GM21529 (cell line): ENCODE measurements around the gene KLHL29.
"Not testable (repeated sequence)": the region's sequence is repeated elsewhere in the genome, so short reads cannot be mapped to it uniquely, and the experiment has no call there.

Source experiments
- ATAC-seq: cut with Tn5 transposase; IDR thresholded peaks from one replicate; pipeline ENCODE4 v1.9.1; 2021; ENCODE audit not compliant: unreplicated experiment

KLHL29 gene

DNA sequence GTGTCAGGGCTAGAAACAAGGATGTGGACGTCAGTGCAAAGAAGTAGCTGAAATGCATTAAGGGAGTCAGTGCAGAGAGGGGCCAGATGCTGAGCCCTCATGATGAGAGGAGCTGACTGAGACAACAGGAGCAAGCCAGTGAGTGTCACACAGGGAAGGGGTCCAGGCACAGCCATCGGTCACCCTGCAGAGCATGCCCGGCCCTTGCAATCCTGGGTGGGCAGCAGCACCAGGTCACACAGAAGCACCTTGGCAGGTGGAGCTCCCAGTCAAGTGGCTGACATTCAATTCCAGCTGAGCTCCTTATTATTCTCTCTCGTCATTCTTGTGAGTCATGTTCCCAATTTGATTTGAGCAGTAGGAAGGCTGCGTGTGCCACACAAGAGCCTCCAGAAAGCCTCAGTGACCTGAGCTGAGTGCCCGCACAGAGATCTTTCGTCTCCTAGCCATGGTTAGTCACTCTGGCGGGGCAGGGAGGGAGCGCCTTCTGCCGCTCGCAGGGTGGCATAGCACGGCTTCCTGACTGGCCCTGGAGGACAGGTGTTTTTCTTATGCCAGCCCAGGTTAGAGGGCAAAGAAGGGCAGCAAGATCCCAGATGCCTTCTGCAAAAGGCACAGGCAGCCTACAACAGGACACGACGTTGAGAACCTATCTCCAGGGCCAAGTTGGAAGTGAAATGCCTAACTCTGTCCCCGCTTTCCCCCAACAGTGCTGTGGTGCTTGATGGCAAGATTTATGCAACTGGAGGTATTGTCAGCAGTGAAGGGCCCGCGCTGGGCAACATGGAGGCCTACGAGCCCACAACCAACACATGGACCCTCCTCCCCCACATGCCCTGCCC lies 321.0 kb downstream of the KLHL29 start:
- no peak for ATAC-seq

DNA sequence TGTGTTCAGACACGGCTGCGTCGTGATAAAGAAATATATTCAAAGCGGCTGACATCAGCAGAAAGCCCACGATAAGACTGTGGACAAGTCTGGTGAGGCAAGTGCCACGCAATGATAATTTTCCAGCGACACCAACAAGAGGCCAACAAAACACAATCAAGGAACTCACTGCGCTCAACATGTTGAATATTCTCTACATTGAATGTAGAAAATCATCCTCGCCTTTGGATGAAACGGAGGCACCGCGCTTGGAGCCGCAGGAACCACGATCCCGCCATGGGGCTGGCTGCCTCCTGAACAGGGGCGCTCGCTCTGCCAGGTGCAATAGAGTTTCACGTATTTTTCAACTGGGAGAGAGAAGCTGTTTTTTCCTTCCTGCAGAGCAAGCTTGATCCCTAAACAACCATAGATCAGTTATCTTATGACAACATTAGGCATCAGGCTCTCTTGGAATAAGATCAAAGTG lies 321.7 kb downstream of the KLHL29 start:
- ATAC-seq, result no peak

DNA sequence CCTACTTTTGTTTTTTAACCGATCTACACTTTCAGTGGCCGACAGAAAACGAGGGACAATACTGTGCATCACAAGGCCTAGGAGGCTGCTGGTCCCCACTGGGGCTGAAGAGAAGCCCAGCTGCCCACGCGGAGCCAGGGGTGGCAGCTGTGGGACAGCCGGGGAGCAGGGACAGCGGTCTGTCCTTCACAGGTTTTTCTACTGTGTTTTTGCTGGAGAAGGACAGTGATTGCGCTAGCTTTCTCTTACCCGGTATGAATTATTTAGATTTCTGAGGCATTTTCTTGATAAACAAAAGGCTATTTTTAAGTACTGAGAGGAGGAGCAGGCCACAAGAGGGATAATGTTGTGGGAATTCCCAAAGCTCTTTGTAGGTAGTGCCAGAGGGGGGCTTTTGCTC lies 322.1 kb downstream of the KLHL29 start:
- no peak for ATAC-seq

DNA sequence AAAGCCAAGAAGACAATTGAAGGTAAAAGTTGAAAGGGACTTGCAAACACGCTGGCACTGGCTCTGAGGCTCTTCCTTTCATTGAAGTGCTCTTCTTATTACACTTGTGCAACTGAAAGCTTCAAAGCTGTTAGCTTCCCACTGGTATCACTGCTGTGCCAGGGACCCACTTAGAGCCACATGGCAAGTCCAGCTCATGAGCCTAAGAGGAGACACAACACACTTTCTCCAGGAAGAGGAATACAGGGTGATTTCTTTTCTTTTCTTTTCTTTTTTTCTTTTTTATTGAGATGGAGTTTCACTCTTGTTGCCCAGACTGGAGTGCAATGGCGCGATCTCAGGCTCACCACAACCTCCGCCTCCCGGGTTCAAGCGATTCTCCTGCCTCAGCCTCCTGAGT lies 323.8 kb downstream of the KLHL29 start:
- ATAC-seq, result no peak

DNA sequence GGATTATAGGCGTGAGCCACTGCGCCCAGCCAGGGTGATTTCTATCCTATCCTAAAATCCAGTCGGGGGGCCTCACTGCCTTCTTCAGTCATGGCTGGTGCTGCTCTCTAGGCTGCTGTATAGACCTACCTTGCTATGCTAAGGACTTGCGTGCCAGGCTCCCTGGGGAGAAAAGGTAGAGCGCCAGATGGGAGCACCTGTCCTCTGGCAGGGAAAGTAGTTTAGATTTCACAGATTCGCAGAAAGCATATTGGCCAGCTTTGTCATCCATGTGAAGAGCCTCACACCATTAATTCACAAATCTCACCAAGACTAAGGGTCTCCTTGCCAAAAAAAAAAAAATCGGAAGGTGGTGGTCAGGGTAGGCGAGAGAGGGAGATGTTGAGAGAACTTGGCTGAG lies 324.3 kb downstream of the KLHL29 start:
- no peak for ATAC-seq

DNA sequence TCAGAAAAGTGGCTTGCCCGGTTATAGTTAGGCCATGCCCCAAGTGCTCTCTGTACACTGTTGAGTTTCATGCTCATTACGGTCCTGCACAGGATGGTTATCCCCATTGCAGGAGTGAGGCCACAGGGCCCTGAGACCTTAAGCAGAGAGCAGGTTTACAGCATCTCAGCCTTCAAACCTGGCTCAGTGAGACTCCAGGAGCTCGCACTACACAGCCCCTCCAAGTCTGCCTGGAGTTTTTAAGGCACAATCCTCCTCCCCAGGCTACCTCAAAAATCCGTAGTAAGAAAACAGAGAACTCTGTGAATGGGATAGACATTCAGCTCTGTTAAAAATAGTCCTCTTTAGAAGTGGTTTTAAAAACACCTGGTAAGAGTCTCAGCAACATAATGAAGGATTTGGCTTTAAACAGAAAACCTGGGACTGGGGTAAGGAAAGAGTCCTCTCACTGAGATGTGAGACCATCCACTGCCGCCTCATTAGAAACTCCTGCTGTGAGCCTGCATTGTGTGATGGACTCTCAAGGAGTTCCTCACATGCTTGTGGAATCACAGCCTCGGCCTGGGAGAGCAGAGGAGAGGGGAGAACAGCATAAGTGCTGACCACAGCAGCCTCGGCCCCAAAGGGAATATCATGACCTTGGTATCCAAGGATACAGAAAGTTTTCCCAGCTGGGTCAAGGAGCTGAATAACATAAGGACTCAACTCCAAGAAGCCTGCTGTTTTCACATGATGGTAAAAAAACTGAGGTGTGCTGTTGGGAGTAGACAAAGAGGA lies 327.2 kb downstream of the KLHL29 start:
- ATAC-seq, result no peak

DNA sequence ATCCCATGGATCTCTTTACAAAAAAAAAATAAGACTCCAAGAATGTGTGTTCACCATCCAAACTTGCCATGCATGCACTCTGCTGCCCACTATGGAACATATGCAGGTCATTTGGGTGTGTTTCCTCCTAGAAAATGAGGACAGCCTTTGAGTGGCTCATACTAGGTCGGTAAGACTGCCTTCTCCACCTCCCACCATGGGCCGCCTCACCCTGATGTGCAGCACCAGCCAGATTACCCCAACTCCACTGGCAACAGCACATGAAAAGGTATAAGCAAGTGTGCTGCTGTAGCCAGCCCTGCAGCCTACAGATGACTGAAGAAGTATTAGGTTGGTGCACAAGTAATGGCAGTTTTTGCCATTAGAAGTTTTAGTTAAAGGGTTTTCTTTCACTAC lies 327.8 kb downstream of the KLHL29 start:
- no peak for ATAC-seq

DNA sequence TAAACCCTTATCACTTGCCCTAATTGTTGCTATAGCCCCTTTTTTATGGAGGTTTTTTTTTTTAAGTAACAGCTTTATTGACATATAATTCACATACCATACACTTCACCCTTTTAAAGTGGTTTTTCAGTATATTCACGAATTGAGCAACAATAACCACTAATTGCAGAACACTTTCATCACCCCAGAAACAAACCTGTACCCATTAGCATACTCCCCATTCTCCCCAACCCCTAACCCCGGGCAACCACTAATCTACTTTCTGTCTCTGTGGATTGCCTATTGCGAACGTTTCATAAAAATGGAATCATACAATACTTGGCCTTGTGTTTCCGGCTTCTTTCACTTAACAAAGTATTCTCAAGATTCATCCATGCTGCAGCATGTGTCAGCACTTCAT lies 328.4 kb downstream of the KLHL29 start:
- ATAC-seq, result no peak

DNA sequence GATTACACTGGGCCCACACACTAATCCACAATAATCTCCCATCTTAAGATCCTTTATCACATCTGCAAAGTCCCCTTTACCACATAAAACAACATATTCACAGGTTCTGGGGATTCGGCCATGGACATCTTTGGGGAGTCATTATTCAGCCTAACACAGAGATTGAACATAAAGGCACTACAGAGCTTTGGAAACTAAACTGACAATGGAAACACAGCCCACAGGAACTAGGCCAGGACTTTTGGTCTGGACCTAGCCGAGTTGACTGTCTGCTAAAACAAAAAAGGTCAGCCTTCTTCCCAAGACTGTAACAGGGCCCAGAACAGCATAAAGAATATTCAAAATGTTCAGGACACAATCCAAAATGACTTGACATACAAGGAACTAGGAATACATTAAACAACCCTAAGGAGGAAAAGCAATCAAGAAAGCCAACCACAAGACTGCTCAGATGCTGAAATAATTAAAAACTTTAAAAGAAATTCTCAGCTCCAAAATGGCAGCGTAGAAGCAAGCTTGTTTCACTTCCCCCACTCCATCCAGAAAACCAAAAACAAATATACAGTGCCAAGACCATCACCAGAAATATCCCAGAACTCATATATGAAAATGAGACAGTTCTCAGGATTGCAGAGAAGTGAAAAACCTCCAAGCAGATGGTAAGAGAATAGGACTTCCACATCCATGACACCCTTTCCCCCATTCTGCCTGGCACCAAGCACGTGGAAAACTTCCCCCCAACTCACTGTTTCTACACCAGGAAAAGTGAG lies 334.1 kb downstream of the KLHL29 start:
- no peak for ATAC-seq

DNA sequence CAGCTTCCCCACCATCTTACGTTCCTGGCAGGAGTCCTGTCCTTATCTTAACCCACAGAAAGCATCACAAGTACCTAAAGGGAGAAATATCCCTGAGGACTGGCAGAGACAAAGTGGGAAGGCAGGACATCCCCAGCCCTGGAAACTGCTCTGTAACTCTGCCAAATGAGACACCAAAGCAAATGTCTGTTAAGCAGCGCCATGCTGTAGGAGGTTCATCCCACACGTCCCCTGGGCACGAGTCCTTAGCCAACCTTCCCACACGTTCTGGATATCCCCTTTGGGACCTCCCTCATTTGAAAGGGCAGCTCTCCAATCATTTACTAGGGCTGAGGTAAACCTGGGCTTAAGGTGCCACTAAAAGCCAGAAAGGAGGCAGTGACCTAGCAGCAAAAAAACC lies 334.7 kb downstream of the KLHL29 start:
- no peak for ATAC-seq

DNA sequence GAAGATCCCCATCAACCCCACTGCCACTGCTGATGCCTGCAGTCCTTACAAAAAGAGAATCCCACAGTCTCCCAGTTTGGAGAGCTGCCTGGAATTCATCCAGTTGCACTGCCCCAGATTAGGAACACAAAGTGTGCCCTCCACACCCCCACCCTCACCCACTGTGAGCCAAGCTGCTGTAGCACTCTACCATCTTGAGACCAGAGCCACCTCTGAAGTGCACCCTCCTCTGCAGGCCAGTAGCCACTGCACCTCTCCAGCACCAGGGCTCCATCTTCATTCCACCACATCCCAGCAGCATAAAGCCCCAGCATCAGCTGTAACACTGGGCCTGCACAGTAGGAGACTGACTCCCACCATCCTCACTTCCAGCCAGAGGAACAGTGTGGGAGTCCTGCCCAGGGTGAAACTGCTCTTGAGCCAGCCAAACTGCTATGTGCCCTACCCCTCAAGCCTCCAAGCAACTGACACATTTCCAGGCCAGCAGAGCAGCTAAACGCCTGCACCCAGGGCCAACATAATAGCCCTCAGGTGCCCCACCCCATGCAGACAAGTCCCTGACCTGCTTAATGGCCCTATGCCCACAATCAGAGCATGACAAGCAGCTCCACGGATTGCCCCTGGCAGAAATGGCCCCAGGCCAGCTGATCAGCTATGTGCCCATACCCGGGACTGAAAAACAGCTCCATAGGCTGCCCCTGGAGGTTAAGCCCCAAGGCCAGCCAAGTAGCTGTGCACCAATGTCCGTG lies 335.9 kb downstream of the KLHL29 start:
- ATAC-seq, result no peak

DNA sequence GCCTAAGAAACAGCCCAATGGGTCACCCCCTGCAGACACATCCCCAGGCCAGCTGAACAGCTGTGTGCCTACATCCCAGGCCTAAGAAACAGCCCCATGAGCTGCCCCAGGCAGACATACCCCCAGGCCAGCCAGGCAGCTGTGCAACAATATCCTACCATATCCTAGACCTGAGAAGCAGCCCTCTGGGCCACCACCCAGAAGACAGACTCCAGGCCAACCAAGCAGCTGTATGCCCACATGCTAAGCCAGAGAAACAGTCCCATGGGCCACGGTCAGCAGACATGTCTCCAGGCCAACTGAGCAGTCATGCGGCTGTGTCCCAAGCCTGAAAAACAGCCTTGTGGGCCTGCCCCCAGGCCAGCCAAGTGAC lies 336.5 kb downstream of the KLHL29 start:
- ATAC-seq, result no peak

DNA sequence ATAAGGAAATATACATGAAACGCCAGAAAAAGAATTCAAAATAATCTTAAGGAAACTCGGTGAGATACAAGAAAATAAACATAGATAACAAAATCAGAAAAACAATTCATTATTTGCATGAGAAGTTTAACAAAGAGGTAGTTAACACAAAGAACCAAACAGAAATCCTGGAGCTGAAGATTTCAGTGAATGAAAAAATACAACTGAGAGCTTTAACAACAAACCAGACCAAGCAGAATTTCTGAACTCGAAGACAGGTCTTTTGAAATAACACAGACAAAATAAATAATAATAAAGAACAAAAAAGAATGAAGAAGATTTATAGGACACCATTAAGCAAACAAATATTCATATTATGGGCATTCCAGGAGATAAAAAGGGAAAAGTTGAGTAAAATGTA lies 337.3 kb downstream of the KLHL29 start:
- no peak for ATAC-seq

DNA sequence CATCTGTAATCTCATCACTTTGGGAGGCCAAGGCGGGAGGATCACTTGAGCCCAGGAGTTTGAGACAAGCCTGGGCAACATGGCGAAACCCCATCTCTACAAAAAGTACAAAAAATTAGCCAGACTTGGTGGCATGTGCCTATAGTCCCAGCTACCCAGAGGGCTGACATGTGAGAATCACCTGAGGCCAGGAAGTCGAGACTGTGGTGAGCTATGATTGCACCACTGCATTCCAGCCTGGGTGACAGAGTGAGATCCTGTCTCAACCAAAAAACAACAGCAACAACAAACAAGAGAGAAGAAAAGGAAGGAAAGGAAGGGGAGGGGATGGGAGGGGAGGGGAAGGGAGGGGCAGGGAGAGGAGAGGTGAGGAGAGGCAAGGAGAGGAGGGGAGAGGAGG lies 338.1 kb downstream of the KLHL29 start:
- not testable (repeated sequence) for ATAC-seq

DNA sequence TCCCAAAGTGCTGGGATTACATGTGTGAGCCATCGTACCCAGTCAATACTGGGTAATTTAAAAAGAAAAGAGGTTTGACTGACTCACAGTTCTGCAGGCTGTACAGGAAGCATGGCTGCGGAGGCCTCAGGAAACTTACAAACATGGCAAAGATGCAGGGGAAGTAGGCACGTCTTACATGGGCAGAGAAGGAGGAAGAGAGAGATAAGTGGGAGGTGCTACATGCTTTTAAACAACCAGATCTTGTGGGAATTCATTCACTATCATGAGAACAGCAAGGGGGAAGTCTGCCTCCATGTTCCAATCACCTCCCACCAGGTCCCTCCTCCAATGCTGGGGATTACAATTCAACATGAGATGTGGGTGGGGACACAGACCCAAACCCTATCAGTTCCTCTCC lies 349.4 kb downstream of the KLHL29 start:
- no peak for ATAC-seq

DNA sequence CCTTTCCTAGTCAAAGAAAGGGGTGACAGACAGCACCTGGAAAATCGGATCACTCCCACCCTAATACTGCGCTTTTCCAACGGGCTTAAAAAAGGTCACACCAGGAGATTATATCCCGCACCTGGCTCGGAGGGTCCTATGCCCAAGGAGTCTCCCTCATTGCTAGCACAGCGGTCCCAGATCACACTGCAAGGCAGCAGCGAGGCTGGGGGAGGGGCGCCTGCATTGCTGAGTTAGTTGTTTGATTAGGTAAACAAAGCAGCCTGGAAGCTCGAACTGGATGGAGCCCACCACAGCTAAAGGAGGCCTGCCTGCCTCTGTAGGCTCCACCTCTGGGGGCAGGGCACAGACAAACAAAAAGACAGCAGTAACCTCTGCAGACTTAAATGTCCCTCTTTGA lies 351.8 kb downstream of the KLHL29 start:
- ATAC-seq, result not testable (repeated sequence)

DNA sequence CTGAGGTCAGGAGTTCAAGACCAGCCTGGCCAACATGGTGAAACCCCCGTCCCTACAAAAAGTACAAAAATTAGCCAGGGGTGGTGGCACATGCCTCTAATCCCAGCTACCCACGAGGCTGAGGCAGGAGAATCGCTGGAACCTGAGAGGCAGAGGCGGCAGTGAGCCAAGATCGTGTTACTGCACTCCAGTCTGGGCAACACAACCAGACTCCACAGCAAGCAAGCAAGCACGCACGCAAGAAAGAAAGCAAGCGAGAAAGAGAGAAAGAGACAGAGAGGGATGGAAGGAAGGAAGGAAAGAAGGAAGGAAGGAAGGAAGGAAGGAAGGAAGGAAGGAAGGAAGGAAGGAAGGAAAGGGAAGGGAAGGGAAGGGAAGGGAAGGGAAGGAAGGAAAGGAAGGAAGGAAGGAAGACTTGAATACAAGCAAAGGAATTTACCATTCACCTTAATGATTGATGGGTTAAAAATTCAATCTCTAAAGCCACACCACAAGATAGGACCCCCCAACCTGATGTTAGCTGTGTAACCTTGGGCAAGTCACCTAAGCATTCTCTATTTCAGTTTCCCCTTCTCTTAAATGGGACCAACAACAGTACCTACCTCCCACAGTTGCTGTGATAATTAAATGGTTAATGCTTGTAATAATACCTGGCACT lies 360.2 kb downstream of the KLHL29 start:
- ATAC-seq, result peak; percentile 12

DNA sequence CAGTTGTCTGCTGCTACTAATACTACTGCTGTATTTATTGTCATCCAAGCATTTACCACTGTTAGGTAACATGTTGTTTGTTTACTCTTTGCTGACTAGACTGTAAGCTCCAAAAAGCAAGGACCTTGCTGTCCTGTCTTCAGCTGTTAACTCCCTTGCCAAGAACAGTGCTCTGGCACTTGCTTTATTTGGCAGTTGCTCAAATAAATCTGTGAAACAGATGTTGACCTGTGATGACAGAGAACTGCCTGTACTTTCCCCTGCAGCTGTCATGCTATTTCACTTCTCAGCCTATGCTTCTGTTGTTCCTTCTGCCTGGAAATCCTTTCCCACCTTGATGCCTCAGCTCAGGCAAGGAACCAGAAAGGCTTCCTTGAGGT lies 360.7 kb downstream of the KLHL29 start:
- peak; percentile 85 for ATAC-seq

DNA sequence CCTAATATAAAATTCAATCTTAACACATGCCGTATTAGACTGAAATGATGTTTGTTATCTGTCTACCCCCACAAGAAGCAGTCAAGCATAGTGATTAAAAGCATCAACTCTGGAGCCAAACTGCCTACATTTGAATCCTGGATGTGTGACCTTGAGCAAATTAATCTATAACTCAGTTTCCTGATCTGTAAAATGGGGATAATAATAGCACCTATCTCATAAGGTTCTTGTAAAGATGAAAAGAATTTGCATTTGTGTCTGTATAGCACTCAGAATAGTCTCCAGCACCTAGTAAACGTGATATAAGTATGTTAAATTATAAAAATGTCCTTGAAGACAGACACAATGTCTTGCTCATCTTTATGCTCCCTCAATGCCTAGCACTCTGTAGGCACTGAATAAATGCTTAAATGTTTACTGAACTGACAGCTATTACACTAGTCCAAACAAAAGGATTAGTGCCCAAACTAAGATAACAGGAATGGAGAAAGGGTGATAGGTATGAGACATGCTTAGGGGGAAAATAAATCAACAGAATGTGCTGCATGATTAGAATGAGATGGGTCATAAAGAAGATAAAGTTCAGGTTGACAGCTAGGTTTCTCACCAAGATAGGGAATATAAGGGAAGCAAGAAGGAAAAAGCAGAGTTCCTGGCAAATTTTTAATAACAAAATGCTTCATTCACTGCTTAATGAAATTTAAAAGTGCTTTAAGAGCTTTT lies 361.3 kb downstream of the KLHL29 start:
- peak; percentile 31 for ATAC-seq
